ENCODE measurements around the gene REPIN1.

DNA sequence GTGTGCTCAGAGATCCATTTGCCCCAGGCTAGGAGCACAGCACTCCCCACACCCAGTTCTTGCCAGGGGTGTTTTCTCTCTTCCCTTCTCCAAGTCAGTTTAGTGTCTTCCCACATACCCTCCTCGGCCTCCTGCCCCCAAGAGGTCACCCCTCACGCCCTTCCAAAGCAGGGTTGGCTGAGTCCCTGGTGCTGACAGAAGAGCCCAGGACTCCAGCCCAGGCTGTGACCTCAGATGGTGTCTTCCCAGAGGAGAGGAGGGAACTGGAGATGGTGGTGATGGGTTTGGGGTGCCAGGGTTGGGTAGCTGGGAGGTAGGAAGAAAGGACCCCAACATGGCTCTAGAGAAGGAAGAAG, 30.3 kb downstream of the REPIN1 start:
- TF ChIP-seq, protein P1, sequence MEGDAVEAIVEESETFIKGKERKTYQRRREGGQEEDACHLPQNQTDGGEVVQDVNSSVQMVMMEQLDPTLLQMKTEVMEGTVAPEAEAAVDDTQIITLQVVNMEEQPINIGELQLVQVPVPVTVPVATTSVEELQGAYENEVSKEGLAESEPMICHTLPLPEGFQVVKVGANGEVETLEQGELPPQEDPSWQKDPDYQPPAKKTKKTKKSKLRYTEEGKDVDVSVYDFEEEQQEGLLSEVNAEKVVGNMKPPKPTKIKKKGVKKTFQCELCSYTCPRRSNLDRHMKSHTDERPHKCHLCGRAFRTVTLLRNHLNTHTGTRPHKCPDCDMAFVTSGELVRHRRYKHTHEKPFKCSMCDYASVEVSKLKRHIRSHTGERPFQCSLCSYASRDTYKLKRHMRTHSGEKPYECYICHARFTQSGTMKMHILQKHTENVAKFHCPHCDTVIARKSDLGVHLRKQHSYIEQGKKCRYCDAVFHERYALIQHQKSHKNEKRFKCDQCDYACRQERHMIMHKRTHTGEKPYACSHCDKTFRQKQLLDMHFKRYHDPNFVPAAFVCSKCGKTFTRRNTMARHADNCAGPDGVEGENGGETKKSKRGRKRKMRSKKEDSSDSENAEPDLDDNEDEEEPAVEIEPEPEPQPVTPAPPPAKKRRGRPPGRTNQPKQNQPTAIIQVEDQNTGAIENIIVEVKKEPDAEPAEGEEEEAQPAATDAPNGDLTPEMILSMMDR (IDR thresholded peaks at IDR 0.05; ENCODE audit: low read depth, low read length) = no peak
- no peak for TF ChIP-seq EZH2phosphoT487 (IDR thresholded peaks at IDR 0.05; ENCODE audit: low read depth)

Measured in OCI-LY3 (cell line).